HEK293T (cell line): ENCODE data around the gene PMVK.

ENCODE experiments used
- ARNT ChIP-seq: fragments of 450-650 bp; IDR thresholded peaks from 2 replicates; pipeline ENCODE4 v1.6.1; 2017; ENCODE audit warnings: mild to moderate bottlenecking
- BHLHE40 ChIP-seq: fragments of 450-650 bp; IDR thresholded peaks from 2 replicates; pipeline ENCODE4 v1.6.1; 2016; ENCODE audit warnings: mild to moderate bottlenecking, moderate library complexity, borderline replicate concordance
- FOXM1 ChIP-seq: fragments of 450-650 bp; IDR thresholded peaks from 2 replicates; pipeline ENCODE4 v1.6.1; 2017; ENCODE audit warnings: mild to moderate bottlenecking, borderline replicate concordance
- HDGF ChIP-seq: fragments of 450-650 bp; IDR thresholded peaks from 2 replicates; pipeline ENCODE4 v1.6.1; 2017; ENCODE audit warnings: antibody characterized with exemption, borderline replicate concordance
- LEF1 ChIP-seq: fragments of 450-650 bp; IDR thresholded peaks from 2 replicates; pipeline ENCODE4 v1.6.1; 2017; ENCODE audit warnings: mild to moderate bottlenecking, borderline replicate concordance
- NFRKB ChIP-seq: fragments of 450-650 bp; IDR thresholded peaks from 2 replicates; pipeline ENCODE4 v1.6.1; 2016; ENCODE audit warnings: mild to moderate bottlenecking, moderate library complexity
- TARDBP ChIP-seq: fragments of 450-650 bp; IDR thresholded peaks from 2 replicates; pipeline ENCODE4 v1.6.1; 2016

DNA sequence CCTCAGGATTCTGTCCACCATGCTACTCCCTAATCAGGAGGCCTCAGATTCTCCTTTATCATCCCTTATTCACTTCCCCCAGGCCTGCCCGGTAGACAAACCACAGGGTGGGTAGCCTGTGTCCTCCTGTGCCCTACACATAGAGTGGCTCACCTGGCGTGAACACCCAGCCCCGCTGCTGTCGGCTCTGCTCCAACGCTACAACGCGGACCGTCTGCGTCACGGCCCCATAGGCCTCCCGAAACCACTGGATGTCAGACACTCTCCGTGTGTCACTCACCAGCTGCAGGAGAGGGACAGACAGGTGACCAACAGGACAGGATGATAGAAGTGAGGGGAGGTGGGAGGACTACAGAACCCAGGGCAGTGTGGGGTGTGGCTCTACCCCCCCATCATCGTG lies 10.3 kb downstream of the PMVK start:
- TF ChIP-seq NFRKB (no peak), TARDBP (no peak), FOXM1 (no peak), HDGF (no peak), BHLHE40 (no peak), LEF1 (no peak), ARNT (no peak)
